Brain microvascular endothelial cell (primary cell): ENCODE data around the gene RPRD1B.

Experiments
- DNase-seq: peaks from one replicate; pipeline ENCODE4 v3.0.0-alpha.2; 2020
- H3K27ac ChIP-seq: fragments of 250-450 bp; sonication (Bioruptor Pico); 2 replicates; pipeline ENCODE4 v1.5.1; 2020; ENCODE audit warnings: mild to moderate bottlenecking, moderate library complexity
- H3K27me3 ChIP-seq: fragments of 250-450 bp; sonication (Bioruptor Pico); replicated peaks from 2 replicates; pipeline ENCODE4 v1.5.1; 2020; ENCODE audit warnings: mild to moderate bottlenecking
- H3K36me3 ChIP-seq: fragments of 250-450 bp; sonication (Bioruptor Pico); replicated peaks from 2 replicates; pipeline ENCODE4 v1.5.1; 2020; ENCODE audit warnings: mild to moderate bottlenecking
- H3K4me3 ChIP-seq: 2 replicates; pipeline ENCODE4 v1.5.1; 2011; ENCODE audit warnings: low read depth, mild to moderate bottlenecking, control low read depth, low read length, moderate library complexity
- CTCF ChIP-seq: IDR thresholded peaks from 2 replicates; pipeline ENCODE4 v1.5.1; 2011; ENCODE audit warnings: low read depth, mild to moderate bottlenecking, moderate library complexity, low read length, control low read depth, inconsistent platforms; ENCODE audit errors: missing control alignments
- in situ Hi-C: cut with HindIII; loops from 2 replicates; pipeline ENCODE4 v1.10.0; 2017; ENCODE audit warnings: low sequenced_read_pairs, low pct_ligation_motif_present

The RPRD1B gene

GRCh38 chr20:38072898-38073297, 39.4 kb downstream of the RPRD1B start:
- peaks cover 36% of the 10 kb centered on the region for H3K36me3 ChIP-seq
- H3K27me3 ChIP-seq: no peaks in the 10 kb centered on the region
- in situ Hi-C loops: no loop called here
- no peak for TF ChIP-seq CTCF
- H3K4me3 ChIP-seq: no peak overlapping the region
- DNase-seq: no peak
- peak overlapping the region; percentile 56 for H3K27ac ChIP-seq

GRCh38 chr20:38073307-38074071, 39.9 kb downstream of the RPRD1B start:
- peaks cover 35% of the 10 kb centered on the region for H3K36me3 ChIP-seq
- peak; percentile 95 for DNase-seq
- no peaks in the 10 kb centered on the region for H3K27me3 ChIP-seq
- H3K27ac ChIP-seq: peak overlapping the region; percentile 56
- in situ Hi-C loops: no loop called here
- peak; percentile 79 for TF ChIP-seq CTCF
- no peak overlapping the region for H3K4me3 ChIP-seq

GRCh38 chr20:38075161-38075998, 41.8 kb downstream of the RPRD1B start:
- DNase-seq: no peak
- no peak overlapping the region for H3K4me3 ChIP-seq
- no peaks in the 10 kb centered on the region for H3K27me3 ChIP-seq
- H3K27ac ChIP-seq: peak overlapping the region; percentile 3
- in situ Hi-C loops: no loop called here
- TF ChIP-seq CTCF: no peak
- peaks cover 31% of the 10 kb centered on the region for H3K36me3 ChIP-seq

- Histone ChIP-seq H3K4me3 (no peak overlapping the region), H3K27me3 (no peaks in the 10 kb centered on the region), H3K36me3 (peaks cover 21% of the 10 kb centered on the region), H3K27ac (no peak overlapping the region)
- TF ChIP-seq CTCF: no peak
- in situ Hi-C loops: no loop called here
- no peak for DNase-seq
Measured at GRCh38 chr20:38076548-38076947, 43.0 kb downstream of the RPRD1B start.

GRCh38 chr20:38078084-38078483, 44.5 kb downstream of the RPRD1B start:
- DNase-seq: no peak
- Histone ChIP-seq H3K27ac (no peak overlapping the region), H3K36me3 (peaks cover 12% of the 10 kb centered on the region), H3K4me3 (no peak overlapping the region), H3K27me3 (no peaks in the 10 kb centered on the region)
- in situ Hi-C loops: no loop called here
- no peak for TF ChIP-seq CTCF
